ENCODE results near the gene STAT5A.

DNA sequence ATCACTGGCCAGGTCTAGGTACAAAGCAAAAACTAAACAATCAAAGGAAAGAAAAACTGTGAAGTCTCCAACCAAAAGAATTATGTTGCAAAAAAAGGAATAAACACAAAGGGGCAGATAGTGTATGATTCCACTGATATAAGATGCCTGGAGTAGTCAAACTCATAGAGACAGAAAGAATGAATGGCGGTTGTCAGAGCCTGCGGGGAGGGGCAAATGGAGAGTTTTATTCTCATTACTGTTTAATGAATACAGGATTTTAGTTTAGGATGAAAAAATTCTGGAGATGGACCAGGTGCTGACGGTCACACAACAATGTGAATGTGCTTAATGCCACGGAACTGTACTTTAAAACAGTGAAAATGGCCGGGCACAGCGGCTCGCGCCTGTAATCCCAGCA, 32.9 kb upstream of the STAT5A start:
- no peak for TF ChIP-seq POLR2A (IDR thresholded peaks at IDR 0.05; ENCODE audit: borderline replicate concordance, extremely low read depth, insufficient read depth, insufficient read length)
- TF ChIP-seq CEBPB (IDR thresholded peaks at IDR 0.05; ENCODE audit: low read depth) = no peak
- no peak for TF ChIP-seq CBX3 (IDR thresholded peaks at IDR 0.05; ENCODE audit: low read depth)
- TF ChIP-seq, protein P1, sequence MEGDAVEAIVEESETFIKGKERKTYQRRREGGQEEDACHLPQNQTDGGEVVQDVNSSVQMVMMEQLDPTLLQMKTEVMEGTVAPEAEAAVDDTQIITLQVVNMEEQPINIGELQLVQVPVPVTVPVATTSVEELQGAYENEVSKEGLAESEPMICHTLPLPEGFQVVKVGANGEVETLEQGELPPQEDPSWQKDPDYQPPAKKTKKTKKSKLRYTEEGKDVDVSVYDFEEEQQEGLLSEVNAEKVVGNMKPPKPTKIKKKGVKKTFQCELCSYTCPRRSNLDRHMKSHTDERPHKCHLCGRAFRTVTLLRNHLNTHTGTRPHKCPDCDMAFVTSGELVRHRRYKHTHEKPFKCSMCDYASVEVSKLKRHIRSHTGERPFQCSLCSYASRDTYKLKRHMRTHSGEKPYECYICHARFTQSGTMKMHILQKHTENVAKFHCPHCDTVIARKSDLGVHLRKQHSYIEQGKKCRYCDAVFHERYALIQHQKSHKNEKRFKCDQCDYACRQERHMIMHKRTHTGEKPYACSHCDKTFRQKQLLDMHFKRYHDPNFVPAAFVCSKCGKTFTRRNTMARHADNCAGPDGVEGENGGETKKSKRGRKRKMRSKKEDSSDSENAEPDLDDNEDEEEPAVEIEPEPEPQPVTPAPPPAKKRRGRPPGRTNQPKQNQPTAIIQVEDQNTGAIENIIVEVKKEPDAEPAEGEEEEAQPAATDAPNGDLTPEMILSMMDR (IDR thresholded peaks at IDR 0.05 in 2 of 3, conservative IDR thresholded peaks at IDR 0.05 in 1 of 3; ENCODE audit: borderline replicate concordance in 1 of 3, insufficient read depth in 1 of 3, low read depth in 2 of 3, low read length in 2 of 3) = no peak
- no peak for TF ChIP-seq EZH2 (IDR thresholded peaks at IDR 0.05)
- TF ChIP-seq, protein P2, sequence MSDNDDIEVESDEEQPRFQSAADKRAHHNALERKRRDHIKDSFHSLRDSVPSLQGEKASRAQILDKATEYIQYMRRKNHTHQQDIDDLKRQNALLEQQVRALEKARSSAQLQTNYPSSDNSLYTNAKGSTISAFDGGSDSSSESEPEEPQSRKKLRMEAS (IDR thresholded peaks at IDR 0.05) = no peak
